Measurements from ENCODE around the gene ROR1.

The ROR1 gene

DNA sequence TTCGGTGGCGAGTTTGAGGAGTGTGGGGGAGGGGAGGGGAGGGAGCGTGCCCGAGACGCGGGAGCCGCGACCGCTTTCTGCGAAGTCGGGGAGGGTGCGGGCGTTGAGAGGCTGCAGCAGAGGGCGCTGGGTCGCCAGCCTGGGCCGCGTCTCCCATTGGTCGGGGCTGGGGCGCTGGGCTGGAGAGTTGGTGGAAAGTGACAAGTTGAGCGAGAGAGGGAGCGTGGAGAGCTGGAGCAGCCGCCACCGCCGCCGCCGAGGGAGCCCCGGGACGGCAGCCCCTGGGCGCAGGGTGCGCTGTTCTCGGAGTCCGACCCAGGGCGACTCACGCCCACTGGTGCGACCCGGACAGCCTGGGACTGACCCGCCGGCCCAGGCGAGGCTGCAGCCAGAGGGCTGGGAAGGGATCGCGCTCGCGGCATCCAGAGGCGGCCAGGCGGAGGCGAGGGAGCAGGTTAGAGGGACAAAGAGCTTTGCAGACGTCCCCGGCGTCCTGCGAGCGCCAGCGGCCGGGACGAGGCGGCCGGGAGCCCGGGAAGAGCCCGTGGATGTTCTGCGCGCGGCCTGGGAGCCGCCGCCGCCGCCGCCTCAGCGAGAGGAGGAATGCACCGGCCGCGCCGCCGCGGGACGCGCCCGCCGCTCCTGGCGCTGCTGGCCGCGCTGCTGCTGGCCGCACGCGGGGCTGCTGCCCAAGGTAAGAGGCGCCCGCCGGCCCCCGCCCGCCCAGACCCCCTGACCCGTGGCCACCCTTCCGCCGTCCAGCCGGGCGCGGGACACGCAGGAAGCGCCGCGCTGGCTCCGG lies at the start of gene ROR1:
TSS of gene ROR1 (plus strand) at position 203 of the 802 bp plus-strand sequence.
- DNase-seq (ENCODE audit: low read depth): peak; percentile 47

DNA sequence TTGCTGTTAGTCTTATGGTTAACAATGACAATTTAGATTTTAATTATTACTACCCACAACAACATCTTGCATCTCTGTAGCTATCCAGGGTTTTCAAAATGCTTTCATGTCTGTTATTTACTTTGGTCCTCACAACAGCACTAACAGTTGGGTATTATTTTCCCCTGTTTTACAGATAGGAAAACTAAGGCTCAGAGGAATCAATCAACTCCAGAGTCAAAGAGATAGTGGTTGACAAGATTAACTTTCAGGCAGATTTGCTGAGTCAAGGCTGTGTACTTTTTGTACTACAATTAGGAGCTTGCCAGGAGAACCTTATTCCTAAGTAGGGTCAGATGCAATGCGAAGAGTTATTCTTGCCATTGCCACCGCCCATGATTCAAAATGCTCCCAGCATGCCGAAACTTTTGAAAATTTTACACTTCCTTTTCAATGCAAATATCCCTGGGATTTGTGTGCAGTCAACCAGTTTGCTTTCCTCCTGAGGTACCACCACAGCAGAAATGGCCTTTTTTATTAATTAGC lies 49.4 kb upstream of the ROR1 start:
- DNase-seq (ENCODE audit: low read depth): no peak

DNA sequence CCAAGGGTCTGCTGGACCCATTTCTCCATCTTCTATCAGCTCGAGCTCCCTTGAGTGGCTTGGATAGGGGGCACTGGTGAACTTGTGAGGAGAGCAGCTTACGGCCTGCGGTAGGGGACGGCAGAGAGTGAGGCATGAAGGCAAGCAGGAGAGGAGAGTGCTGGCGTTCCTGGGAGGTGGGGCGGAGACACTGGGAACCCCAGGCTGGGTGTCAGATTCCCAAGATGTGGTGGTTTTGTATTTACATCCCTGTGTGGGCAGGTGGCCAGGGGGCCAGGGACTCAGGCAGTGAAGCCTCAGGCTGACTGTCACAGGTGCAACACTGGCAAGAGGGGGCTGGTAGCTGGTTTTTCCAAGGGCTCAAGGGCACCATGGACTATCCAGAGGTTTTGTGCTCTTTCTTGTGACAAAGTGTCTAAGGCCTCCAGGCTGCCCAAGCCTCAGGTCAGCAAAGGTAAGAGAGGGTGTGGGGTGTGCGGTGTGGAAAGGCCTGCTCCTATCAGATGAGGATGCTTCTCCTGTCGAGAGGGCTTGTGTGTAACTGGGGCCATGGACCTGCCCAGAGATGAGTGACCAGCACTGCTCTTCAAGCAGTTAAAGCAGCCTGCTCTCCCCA lies 45.1 kb upstream of the ROR1 start:
- DNase-seq (ENCODE audit: low read depth): no peak

DNA sequence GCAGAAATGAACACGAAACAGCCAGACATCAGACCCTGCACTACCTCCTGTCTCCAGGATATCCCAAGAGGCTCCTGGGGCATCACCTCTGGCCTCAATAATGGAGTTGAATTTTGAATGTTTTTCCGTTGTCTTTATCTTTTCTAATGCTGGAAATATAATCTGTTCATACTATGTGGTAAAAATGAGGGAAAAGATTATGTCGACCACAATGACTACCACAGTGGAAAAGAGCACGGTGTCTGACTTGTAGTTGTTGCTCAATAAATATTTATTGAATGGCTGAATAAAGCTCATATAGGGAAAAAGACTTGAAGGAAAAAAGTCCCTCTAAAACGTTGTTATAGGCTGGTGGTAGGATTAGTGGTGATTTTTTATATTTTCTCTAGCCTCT lies 44.6 kb upstream of the ROR1 start:
- no peak for DNase-seq (ENCODE audit: low read depth)

DNA sequence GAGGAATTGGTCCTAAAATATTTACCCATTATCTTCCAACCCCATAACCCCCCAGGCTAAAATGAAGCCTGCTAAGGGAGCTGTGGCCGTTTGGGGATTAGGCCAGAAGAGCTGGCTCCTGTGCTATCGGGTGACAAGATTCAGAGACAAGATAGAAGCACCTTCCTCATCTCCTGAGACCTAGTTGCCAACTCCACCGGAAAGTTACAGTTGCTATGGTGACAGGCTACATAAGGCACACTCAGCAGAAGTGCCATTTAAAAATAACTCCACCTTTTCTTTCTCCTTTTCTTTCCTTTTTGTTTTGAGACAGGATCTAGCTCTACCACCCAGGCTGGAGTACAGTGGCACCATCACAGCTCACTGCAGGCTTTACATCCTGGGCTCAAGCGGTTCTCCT lies 43.6 kb upstream of the ROR1 start:
- DNase-seq (ENCODE audit: low read depth): no peak

GRCh38 chr1:63731117-63732043 lies 42.4 kb upstream of the ROR1 start:
- DNase-seq (ENCODE audit: low read depth): peak; percentile 87

DNA sequence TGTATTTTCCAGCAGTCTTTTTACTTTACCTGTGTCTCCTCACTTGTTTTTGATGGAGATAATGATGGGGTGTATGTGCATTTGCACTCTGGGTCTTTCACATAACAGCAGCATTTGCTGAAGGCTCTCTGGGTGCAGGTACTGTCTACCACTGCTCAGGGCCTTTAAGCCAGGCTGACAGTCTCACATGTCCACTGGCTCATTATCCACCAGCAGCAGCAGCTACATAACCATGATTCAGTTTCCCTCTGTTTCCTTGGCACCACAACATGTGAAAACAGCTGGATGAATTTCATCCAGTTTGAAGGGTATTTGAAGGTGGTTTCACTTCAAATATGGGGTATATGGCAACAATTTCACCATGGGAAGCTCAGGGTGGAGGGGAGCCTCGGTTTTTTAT lies 41.2 kb upstream of the ROR1 start:
- DNase-seq (ENCODE audit: low read depth): no peak

DNA sequence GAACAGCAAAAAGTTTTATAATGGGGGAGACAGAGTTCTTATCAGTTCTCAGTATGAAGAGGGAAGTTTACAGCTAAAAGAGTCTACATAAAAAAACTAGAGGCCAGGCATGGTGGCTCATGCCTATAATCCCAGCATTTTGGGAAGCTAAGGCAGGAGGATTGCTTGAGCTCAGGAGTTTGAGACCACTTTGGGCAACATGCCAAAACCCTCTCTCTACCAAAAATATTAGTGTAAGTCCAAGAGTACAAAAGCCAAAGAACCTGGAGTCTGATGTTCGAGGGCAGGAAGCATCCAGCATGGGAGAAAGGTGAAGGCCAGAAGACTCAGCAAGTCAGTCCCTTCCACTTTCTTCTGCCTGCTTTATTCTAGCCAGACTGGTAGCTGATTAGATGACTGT lies 35.0 kb upstream of the ROR1 start:
- no peak for DNase-seq (ENCODE audit: low read depth)

GRCh38 chr1:63739452-63739851 lies 34.4 kb upstream of the ROR1 start:
- DNase-seq (ENCODE audit: low read depth): no peak

GRCh38 chr1:63740432-63740831 lies 33.4 kb upstream of the ROR1 start:
- no peak for DNase-seq (ENCODE audit: low read depth)

DNA sequence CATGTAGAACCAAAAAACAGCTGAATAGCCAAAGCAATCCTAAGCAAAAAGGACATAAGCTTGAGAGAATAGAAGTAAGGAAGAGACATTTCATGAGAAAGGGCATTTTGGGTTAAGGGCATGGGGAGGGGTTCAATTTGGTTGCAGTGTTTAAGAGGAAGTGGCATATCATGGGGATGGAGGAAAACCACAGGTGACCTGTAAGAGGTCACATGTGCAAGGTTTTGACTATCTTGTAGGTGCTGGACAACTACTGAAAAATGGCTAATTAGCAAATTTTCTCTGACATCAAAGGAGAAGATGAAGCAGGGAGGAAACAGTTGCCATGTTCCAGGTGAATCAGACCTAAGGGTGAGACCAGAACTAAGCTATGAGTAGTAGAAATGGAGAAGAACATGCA lies 31.3 kb upstream of the ROR1 start:
- no peak for DNase-seq (ENCODE audit: low read depth)

DNA sequence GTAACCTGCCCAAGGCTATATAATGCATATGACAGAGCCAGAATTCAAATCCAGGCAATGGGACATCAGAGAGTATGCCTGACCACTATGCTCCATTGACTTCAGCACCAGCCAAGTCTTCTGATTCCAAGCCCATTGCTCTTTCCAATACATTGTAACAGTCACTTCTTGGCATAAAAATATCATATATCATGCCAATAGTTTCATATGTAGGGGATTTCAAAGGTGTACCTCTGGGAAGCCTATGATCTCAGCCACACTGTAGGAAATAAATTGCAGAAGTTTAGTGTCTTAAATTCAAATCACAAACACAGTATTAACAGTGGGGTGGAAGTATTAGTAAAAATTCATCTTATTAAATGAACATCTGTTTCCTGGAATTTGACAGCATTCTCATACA lies 30.0 kb upstream of the ROR1 start:
- DNase-seq (ENCODE audit: low read depth): no peak

DNA sequence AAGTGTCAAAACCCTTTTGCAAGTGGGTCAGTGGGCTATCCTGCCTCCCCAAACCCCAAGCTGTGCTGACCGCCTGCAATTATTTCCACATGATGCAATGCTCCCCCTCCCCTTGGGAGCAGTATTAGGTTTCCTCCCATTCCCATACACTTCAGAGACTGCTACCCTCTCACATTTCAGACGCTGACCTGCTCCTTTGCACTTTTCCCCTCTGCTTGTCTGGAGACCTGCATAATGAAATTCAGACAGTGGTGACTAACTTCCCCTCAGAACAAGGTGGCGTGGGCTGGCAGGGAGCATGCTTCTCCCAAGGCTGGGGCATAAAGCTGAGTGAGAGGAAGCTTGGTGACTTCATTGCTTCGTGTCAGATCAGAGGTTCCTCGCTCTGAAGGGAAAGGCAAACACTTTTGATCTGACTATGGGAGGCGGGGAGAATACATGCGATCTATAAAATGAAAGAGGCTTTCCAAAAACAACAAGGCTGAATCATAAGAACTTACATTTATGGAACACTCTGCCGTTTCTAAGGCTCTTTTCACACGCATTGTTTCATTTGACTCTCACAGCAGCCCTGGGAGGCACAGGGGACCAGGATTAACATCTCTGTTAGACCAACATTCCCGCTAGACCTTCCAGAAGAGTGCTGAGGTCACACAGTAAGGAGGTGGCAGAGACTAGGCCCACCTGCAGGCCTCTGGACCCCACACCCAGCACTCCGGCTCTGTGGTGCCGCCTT lies 27.5 kb upstream of the ROR1 start:
- no peak for DNase-seq (ENCODE audit: low read depth)

GRCh38 chr1:63747445-63747844 lies 26.4 kb upstream of the ROR1 start:
- no peak for DNase-seq (ENCODE audit: low read depth)

- DNase-seq (ENCODE audit: low read depth): no peak
Observed at GRCh38 chr1:63748046-63748580, 25.7 kb upstream of the ROR1 start.

DNA sequence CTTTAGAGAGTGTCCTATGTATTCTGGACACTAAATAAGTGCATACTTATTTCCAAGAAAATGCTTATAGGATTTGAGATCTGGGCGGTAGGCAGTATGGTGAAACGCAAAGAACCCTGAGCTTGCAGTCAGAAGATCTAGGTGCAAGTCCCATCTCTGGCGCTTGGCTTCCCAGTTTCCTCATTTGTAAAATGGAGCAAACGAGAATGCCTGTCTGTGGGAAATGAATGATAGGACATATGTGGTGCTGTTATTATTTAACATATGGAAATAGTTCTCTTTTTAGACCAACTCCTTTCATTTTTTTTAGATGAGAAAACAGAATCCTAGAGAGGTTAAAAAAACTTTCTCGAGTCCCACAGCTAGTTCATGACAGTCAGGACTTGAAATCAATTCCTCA lies 25.2 kb upstream of the ROR1 start:
- DNase-seq (ENCODE audit: low read depth): no peak

- DNase-seq (ENCODE audit: low read depth): no peak
Observed at GRCh38 chr1:63750721-63751120, 23.1 kb upstream of the ROR1 start.

DNA sequence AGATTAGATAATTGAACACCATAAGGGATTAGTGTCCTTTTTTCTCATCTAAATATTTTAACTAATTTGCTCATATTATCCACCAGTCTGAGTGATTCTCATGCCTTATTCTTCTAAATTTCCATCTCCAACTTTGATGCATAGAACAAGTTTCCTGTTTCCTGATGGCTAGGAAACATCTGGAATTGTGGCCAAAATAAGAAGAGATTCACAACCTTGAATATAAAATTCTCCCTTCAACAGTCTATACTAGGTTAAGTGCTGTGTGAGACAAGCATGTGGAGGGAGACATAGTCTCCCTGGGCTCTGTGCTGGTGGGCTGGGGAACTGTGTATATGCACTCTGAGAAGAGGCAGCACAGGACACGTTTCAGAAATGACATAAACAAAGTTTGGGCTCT lies 21.6 kb upstream of the ROR1 start:
- DNase-seq (ENCODE audit: low read depth): no peak

DNA sequence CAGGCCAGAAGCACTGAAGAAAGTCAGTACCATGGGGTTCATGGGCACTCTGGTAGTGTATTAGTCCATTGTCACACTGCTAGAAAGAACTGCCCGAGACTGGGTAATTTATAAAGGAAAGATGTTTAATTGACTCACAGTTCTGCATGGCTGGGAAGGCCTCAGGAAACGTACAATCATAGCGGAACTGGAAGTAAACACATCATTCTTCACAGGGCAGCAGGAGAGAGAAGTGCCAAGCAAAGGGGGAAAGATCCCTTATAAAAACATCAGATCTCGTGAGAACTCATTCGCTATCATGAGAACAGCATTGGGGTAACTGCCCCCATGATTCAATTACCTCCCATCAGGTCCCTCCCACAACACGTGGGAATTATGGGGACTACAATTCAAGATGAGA lies 20.2 kb upstream of the ROR1 start:
- no peak for DNase-seq (ENCODE audit: low read depth)

- DNase-seq (ENCODE audit: low read depth): no peak
Observed at GRCh38 chr1:63756839-63757238, 17.0 kb upstream of the ROR1 start.

- no peak for DNase-seq (ENCODE audit: low read depth)
Observed at GRCh38 chr1:63757334-63757733, 16.5 kb upstream of the ROR1 start.

DNA sequence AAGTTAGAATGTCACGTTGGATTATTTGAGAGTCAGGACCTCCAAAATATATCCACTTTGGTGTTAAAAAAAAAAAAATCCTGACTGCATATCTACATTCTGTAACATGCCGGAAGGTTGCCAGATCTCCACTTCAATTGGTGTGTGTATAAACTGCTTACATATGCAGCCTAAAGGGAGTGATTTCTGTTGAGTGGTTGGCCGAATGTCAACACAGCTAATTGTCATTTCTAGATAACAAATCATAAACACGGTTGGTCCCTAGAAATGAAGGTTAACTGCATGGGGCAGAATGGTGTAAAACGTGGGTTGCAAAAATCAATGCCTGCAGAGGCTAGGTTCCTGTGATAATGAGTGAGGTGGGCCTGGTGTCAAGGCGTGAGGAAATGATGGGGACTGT lies 15.0 kb upstream of the ROR1 start:
- no peak for DNase-seq (ENCODE audit: low read depth)

Measured in HS-5 (cell line).